Stimulated activated CD4-positive, alpha-beta T cell treated with anti-CD3 and anti-CD28 coated beads, Interleukin-2, amount 100 ng/mL, for 24 hours (primary cell): ENCODE data around the gene UBE2R2.
A peak's percentile ranks its signal among the peaks of the same experiment; 100 is the strongest.
"Not testable (repeated sequence)": the region's sequence is repeated elsewhere in the genome, so short reads cannot be mapped to it uniquely, and the experiment has no call there.

Experiments
- DNase-seq, 2 donors: peaks; one replicate each; pipeline ENCODE4 v3.0.0-alpha.2; 2020

The UBE2R2 gene

GRCh38 chr9:33843312-33843961 is 26.5 kb downstream of the UBE2R2 start:
- DNase-seq = no peak

GRCh38 chr9:33846231-33846630 is 29.3 kb downstream of the UBE2R2 start:
- DNase-seq = no peak

GRCh38 chr9:33847894-33848205 is 30.9 kb downstream of the UBE2R2 start:
- not testable (repeated sequence) for DNase-seq

- DNase-seq = no peak
These were observed 33.3 kb downstream of the UBE2R2 start for GRCh38 chr9:33850267-33850629.

GRCh38 chr9:33850677-33851076 is 33.7 kb downstream of the UBE2R2 start:
- DNase-seq = no peak

GRCh38 chr9:33851301-33851700 is 34.3 kb downstream of the UBE2R2 start:
- no peak for DNase-seq

GRCh38 chr9:33852216-33852826 is 35.4 kb downstream of the UBE2R2 start:
- peak; percentile 40 to 55 for DNase-seq

GRCh38 chr9:33856247-33856646 is 39.3 kb downstream of the UBE2R2 start:
- DNase-seq = no peak

GRCh38 chr9:33858423-33858822 is 41.5 kb downstream of the UBE2R2 start:
- no peak for DNase-seq

GRCh38 chr9:33860200-33860871 is 43.4 kb downstream of the UBE2R2 start:
- no peak for DNase-seq

- DNase-seq = no peak
These were observed 45.0 kb downstream of the UBE2R2 start for GRCh38 chr9:33861917-33862453.

GRCh38 chr9:33863027-33863426 is 46.1 kb downstream of the UBE2R2 start:
- not testable (repeated sequence) for DNase-seq

GRCh38 chr9:33867747-33868439 is 50.9 kb downstream of the UBE2R2 start:
- no peak for DNase-seq

GRCh38 chr9:33868440-33868973 is 51.5 kb downstream of the UBE2R2 start:
- no peak for DNase-seq

GRCh38 chr9:33869243-33869642 is 52.3 kb downstream of the UBE2R2 start:
- DNase-seq = not testable (repeated sequence)

GRCh38 chr9:33877727-33878489 is 60.9 kb downstream of the UBE2R2 start:
- DNase-seq = no peak

- DNase-seq = no peak
These were observed 61.9 kb downstream of the UBE2R2 start for GRCh38 chr9:33878691-33879366.

GRCh38 chr9:33880211-33881089 is 63.5 kb downstream of the UBE2R2 start:
- no peak for DNase-seq

GRCh38 chr9:33881635-33882034 is 64.7 kb downstream of the UBE2R2 start:
- DNase-seq = no peak

GRCh38 chr9:33884856-33885701 is 68.1 kb downstream of the UBE2R2 start:
- no peak for DNase-seq
